Fibroblast of pulmonary artery (primary cell): ENCODE data around the gene RNASE13.

Experiments used
- DNase-seq: peaks from one replicate; pipeline ENCODE4 v3.0.0-alpha.2; 2010; ENCODE audit warnings: low read depth
- H3K4me3 ChIP-seq: replicated peaks from 2 replicates; pipeline ENCODE4 v1.5.1; 2011; ENCODE audit warnings: low read depth, mild to moderate bottlenecking, control low read depth, low read length, moderate library complexity
- TF ChIP-seq, protein P1 (sequence below): IDR thresholded peaks from 2 replicates; pipeline ENCODE4 v1.5.1; 2011; ENCODE audit warnings: mild to moderate bottlenecking, control low read depth, low read length, inconsistent platforms; ENCODE audit errors: missing control alignments

Gene RNASE13

DNA sequence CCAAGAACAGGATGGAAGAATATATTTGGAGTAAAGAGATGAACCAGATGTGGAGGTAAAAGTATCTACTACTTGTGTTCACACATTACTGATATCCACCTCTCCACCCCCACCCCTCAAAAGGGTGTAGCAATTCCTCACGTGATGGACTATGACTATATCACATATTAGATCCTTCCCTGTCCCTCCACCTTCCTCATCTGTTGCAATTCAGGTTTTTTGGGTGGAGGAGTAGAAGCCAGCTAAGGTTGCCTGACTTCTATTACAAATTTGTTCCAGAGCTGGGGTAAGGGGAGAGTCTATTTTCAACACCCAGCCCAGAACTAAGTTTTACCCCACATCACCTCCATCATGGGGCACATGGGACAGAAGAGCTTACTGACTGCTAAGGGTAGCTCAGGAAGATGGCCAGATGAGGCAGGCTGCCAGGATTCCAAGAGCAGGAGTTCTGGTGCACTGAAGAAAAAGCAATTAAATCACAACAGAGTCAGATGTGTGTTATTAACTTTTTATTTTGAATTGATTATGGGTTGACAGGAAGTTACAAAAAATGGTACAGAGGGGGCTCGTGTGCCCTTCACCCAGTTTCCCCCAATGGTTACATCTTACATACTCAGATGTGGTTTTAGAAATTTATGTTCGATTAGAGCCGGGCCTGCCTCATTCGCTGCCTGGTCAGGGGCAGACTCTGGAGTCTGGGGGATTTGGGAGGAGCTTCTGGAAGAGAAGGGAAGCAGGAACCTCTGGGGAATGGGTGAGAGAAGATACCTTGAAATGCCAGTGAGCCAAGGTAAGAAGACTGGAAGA, 2.1 kb downstream of the RNASE13 start:
- TF ChIP-seq, protein P1, sequence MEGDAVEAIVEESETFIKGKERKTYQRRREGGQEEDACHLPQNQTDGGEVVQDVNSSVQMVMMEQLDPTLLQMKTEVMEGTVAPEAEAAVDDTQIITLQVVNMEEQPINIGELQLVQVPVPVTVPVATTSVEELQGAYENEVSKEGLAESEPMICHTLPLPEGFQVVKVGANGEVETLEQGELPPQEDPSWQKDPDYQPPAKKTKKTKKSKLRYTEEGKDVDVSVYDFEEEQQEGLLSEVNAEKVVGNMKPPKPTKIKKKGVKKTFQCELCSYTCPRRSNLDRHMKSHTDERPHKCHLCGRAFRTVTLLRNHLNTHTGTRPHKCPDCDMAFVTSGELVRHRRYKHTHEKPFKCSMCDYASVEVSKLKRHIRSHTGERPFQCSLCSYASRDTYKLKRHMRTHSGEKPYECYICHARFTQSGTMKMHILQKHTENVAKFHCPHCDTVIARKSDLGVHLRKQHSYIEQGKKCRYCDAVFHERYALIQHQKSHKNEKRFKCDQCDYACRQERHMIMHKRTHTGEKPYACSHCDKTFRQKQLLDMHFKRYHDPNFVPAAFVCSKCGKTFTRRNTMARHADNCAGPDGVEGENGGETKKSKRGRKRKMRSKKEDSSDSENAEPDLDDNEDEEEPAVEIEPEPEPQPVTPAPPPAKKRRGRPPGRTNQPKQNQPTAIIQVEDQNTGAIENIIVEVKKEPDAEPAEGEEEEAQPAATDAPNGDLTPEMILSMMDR, result no peak
- H3K4me3 ChIP-seq, result no peak overlapping the region
- DNase-seq, result no peak

DNA sequence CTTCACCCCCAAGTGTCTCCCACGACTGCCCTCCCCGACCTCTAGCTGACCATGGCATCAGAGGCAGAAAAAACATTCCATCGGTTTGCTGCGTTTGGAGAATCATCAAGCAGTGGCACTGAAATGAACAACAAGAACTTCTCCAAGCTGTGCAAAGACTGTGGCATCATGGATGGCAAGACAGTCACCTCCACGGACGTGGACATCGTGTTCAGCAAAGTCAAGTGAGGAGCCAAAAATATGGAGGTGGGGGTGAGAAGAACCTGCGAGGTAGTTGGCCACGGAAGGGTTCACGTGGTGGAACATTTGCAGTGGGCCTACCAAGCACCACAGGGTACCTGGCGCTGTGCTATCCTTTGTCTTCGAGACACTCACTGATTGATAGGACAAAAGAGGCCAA, 4.1 kb downstream of the RNASE13 start:
- TF ChIP-seq, protein P1, result no peak
- DNase-seq, result no peak
- no peak overlapping the region for H3K4me3 ChIP-seq

DNA sequence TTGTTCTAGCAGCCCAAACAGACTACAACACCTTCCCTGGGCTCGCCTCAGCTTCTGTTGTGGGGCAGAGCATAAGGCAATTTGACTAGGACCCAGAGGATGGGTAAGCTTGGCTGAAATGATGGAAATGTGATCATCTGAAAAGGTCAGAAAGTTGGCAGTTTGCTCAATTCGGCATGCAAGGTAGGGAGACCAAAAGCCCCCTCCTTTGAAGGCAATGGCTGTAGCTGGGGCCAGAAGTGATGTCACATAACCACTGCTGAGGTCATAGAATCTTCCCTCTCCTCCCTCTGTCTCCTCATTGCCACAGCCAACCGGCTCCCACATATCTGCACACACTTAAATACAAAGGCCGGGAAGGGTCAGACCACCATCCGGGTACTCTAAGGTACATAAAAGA, 4.7 kb downstream of the RNASE13 start, which contains the start of gene TPPP2:
Gene TPPP2 (plus strand): TSS at position 301 of the 400 bp plus-strand sequence. CDS start 365 bp downstream, outside the sequence.
- no peak for DNase-seq
- H3K4me3 ChIP-seq, result no peak within 1 kb of the TSS
- TF ChIP-seq, protein P1, result no peak

DNA sequence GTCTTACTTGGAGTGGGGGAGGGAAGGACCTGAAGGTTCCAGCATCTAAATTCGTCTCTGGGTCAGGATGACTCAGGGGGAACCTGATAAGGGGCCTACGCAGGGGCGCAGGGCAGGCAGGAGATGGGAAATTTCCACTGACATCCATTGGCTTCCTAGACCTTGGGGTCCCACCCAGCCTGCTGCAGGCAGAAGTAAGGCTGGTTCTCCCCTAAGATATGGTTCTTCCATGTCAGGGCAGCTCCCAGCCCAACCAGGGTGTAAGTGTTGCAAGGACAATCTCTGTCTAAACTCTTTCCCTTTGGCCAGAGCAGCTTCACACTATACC, 7.7 kb downstream of the RNASE13 start:
- DNase-seq, result no peak
- TF ChIP-seq, protein P1, result no peak
- H3K4me3 ChIP-seq, result no peak overlapping the region

DNA sequence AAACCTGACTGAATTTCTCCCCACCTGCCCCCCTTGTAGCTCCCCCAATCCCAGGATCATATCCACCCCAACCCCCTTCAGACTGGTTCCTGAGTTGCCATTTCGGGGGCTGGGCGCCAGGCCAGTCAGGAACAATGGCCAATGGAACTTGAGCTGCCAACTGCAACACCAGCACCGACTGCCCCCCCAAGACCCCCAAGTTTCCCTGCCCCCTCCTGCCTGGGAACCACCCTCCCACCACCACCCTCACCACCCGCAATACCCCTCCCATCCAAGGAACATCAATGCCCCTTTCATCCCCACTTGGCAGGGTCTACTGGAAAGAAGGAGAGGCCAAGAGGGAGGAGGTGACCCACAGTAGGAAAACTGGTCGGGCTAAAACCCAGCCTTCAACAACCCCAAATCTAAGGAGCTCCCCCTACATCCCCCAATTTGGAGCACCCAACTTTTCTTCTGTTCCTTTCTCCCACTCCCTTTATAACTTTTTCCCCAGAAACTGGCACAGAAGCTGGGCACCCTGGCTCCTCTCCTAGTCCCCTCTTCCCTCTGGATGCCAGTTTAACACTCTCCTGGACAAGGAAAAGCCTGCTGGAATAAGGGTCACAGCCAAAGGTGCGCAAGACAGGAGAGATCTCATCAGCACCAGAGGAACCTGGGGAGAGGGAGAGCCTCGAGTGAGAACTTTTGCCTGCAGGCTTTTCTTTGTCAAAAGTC, 8.2 kb downstream of the RNASE13 start:
- no peak for DNase-seq
- no peak overlapping the region for H3K4me3 ChIP-seq
- TF ChIP-seq, protein P1, result no peak

DNA sequence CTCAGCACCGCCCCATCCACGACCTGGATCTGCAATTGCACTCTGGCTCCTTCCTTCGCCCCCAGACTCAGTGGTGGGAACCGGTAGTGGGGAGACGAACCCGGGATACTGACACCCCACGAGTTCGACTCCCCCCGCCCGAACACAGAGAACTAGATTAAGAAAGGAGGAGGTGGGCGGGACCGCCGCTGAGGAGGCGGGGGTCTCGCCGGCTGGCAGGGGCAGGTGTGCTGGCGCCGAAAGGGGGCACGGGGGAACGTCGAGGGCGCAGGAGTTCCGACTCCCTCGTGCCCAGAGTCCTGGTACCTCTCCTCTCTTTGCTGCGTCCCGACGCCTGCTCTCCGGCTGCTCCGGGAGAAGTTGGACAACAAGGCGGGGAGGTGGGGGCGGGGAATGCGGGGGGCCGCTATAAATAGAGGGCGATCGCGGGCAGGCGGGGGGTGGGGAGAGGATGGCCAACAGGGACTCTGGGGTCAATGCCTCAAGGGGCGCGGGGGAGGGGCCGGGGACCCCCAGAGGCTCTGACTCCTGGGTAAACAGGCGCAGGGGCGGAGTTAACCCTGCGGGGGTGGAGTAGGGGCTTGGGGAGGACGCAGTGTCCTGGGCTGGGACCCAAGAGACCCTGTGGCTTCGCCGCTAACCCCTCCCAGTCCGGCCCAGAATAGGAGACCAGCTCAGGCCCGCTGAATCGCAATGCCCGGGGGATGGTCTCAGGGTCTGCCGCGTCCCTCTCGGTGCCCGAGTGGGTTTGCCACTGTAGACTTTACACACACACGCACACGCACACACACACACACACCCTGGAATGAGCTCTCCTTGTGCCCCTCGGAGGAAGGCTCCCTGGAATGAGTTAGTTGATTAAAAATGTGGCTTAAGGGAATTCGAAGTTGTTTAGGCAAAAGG, 9.0 kb downstream of the RNASE13 start:
- no peak for DNase-seq
- H3K4me3 ChIP-seq, result peak overlapping the region; percentile 62
- TF ChIP-seq, protein P1, result no peak
